Upper lobe of left lung (tissue), 6 donors: ENCODE data around the gene ZFPL1. TPM values are rescaled to one million over a fixed set of nuclear protein-coding genes. Genes with fewer than 3 reads are reported as not detected.

Experiments
- ATAC-seq, 2 donors: fragments of 200-7000 bp; cut with Tn5 transposase; one replicate each; pipeline ENCODE4 v1.9.1; 2022; ENCODE audit warnings: mild to moderate bottlenecking in 2 of 2, moderate library complexity in 2 of 2; ENCODE audit not compliant: low FRiP score in 2 of 2
- DNase-seq, 2 donors: peaks; one replicate each; pipeline ENCODE4 v3.0.0-alpha.2; 2019 to 2020
- H3K27ac ChIP-seq, 4 donors: fragments of 200-600 bp; sonication (generic); one replicate each; pipeline ENCODE4 v1.5.1; 2016 to 2019
- H3K27me3 ChIP-seq, 4 donors: fragments of 200-600 bp; sonication (generic); one replicate each; pipeline ENCODE4 v1.5.1; 2017 to 2019
- H3K36me3 ChIP-seq, 4 donors: fragments of 200-600 bp; sonication (generic); one replicate each; pipeline ENCODE4 v1.5.1; 2016 to 2019
- H3K4me1 ChIP-seq, 4 donors: fragments of 200-600 bp; sonication (generic); one replicate each; pipeline ENCODE4 v1.5.1; 2018 to 2019
- H3K4me3 ChIP-seq, 4 donors: fragments of 200-600 bp; sonication (generic); one replicate each; pipeline ENCODE4 v1.5.1; 2017 to 2019; ENCODE audit warnings: mild to moderate bottlenecking in 2 of 4, moderate library complexity in 1 of 4
- H3K9me3 ChIP-seq, 4 donors: fragments of 200-600 bp; sonication (generic); one replicate each; pipeline ENCODE4 v1.5.1; 2018 to 2019
- CTCF ChIP-seq, 6 experiments: fragments of 450-650 bp in 4 of 6; fragments of 200-600 bp in 2 of 6; sonication (generic) in 2 of 6; IDR thresholded peaks; one replicate each; pipeline ENCODE4 v1.5.1; 2016 to 2019; ENCODE audit warnings: antibody characterized with exemption in 6 of 6
- EP300 ChIP-seq, 4 donors: sonication (generic); formaldehyde crosslinking; IDR thresholded peaks; one replicate each; pipeline ENCODE4 v1.5.1; 2017; ENCODE audit warnings: antibody characterized with exemption in 4 of 4, control low read depth in 2 of 4
- POLR2A ChIP-seq, 4 donors: fragments of 450-650 bp; IDR thresholded peaks; one replicate each; pipeline ENCODE4 v1.5.1; 2016 to 2017; ENCODE audit warnings: antibody characterized with exemption in 4 of 4, mild to moderate bottlenecking in 2 of 4
- POLR2AphosphoS5 ChIP-seq, 2 donors: sonication (generic); formaldehyde crosslinking; IDR thresholded peaks; one replicate each; pipeline ENCODE4 v1.5.1; 2017; ENCODE audit warnings: antibody characterized with exemption in 2 of 2
- WGBS, 2 donors: methylation state at CpG; one replicate each; pipeline ENCODE4 v1.1.5; 2017 to 2018; 5-methylcytosine and 5-hydroxymethylcytosine counted together
- total RNA-seq, 6 donors: library from RNA; depleted of rRNA in 4 of 6; stranded (reverse); fragments of >200 nt in 4 of 6; gene quantifications; one replicate each; pipeline versions ENCODE4 v1.1.0 to v1.2.1, GENCODE V29; 2016 to 2021
- donor health status: DM: no; HTN: no; CAD: no; lungs with moderate emphysema.
- donor health status: DM: no; HTN: yes; CAD: no; lungs with severe emphysema.

Gene ZFPL1
- total RNA-seq, 6 donors from 2014 or later = 21.4 to 39.8 (median 34.6) TPM

DNA sequence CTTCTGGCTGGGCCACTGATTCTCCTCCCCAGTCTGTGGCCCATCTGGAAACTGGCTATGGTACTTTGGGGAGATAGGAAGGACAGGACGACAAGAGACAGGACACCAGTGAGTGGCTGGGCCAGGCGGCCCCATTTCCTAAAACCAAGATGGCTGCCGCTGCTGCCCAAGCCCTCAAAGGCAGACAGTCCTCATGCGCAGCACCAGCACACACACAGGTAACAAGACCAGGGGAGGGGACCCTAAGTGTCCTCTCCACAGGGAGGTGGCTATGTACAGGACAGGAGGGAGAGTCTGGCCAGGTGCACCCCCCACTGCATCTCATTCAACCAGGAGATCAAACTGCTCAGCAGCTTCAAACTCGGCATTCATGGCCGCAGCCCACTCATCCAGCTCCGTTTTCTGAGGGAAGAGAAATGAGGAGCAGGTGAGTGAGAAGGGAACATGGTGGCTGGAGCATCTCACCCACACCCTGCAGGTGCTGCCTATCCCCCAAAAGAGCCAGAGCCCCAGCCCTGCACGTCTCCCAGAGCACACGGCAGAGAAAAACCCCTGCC is 5.2 kb upstream of the ZFPL1 start:
- whole genome bisulfite sequencing, 2 donors = 95% methylated on average over 9 of the region's 9 CpGs
- no peaks in the 10 kb centered on the region for H3K27me3 ChIP-seq
- H3K4me3 ChIP-seq = no peak overlapping the region
- H3K36me3 ChIP-seq = no peaks in the 10 kb centered on the region
- no peaks in the 10 kb centered on the region for H3K9me3 ChIP-seq
- H3K27ac ChIP-seq = no peak overlapping the region
- no peak for TF ChIP-seq EP300 (IDR thresholded peaks at IDR 0.05)
- DNase-seq (no peak), ATAC-seq (no peak)
- peaks cover 4 to 9% (median 7%) of the 10 kb centered on the region in 4 donors for H3K4me1 ChIP-seq

GRCh38 chr11:65083134-65083833 is 738 bp upstream of the ZFPL1 start:
- TF ChIP-seq EP300 (IDR thresholded peaks at IDR 0.05) (no peak), POLR2AphosphoS5 (IDR thresholded peaks at IDR 0.05) (no peak), POLR2A (IDR thresholded peaks at IDR 0.05) (no peak), CTCF (IDR thresholded peaks at IDR 0.05) (no peak)
- no peak for DNase-seq
- no peaks in the 10 kb centered on the region for H3K9me3 ChIP-seq
- ATAC-seq = no peak
- H3K27ac ChIP-seq = peak overlapping the region; percentile 89 to 98 (median 96)
- H3K4me3 ChIP-seq = peak overlapping the region; percentile 37 to 88 (median 82)
- H3K4me1 ChIP-seq = peaks cover 15 to 24% (median 19%) of the 10 kb centered on the region in 4 donors
- 7% methylated on average over 12 to 13 of the region's 13 CpGs for WGBS, 2 donors
- H3K36me3 ChIP-seq = peaks cover 8 to 34% (median 21%) of the 10 kb centered on the region in 4 donors
- H3K27me3 ChIP-seq = no peaks in the 10 kb centered on the region

GRCh38 chr11:65084598-65085375 is 765 bp downstream of the ZFPL1 start:
- 48% methylated on average over 20 to 23 of the region's 23 CpGs for WGBS, 2 donors
- H3K4me1 ChIP-seq = peaks cover 15 to 24% (median 19%) of the 10 kb centered on the region in 4 donors
- H3K27ac ChIP-seq = peak overlapping the region; percentile 89 to 98 (median 96)
- no peaks in the 10 kb centered on the region for H3K27me3 ChIP-seq
- no peaks in the 10 kb centered on the region for H3K9me3 ChIP-seq
- no peak for DNase-seq
- no peak for ATAC-seq
- H3K36me3 ChIP-seq = peaks cover 8 to 46% (median 31%) of the 10 kb centered on the region in 4 donors
- TF ChIP-seq POLR2AphosphoS5 (IDR thresholded peaks at IDR 0.05) (no peak), CTCF (IDR thresholded peaks at IDR 0.05) (no peak), POLR2A (IDR thresholded peaks at IDR 0.05) (no peak), EP300 (IDR thresholded peaks at IDR 0.05) (no peak)
- peak overlapping the region; percentile 59 to 88 (median 82) for H3K4me3 ChIP-seq

- TF ChIP-seq POLR2AphosphoS5 (IDR thresholded peaks at IDR 0.05) = no peak
- 91 to 93% methylated on average over 4 of the region's 4 CpGs for WGBS, 2 donors
- Histone ChIP-seq H3K36me3 (peaks cover 8 to 46% (median 32%) of the 10 kb centered on the region in 4 donors), H3K27ac (no peak overlapping the region), H3K4me3 (no peak overlapping the region), H3K27me3 (no peaks in the 10 kb centered on the region), H3K9me3 (no peaks in the 10 kb centered on the region), H3K4me1 (peaks cover 15 to 24% (median 19%) of the 10 kb centered on the region in 4 donors)
- ATAC-seq = no peak
- no peak for DNase-seq
These were observed 1.4 kb downstream of the ZFPL1 start for GRCh38 chr11:65085446-65085845.

DNA sequence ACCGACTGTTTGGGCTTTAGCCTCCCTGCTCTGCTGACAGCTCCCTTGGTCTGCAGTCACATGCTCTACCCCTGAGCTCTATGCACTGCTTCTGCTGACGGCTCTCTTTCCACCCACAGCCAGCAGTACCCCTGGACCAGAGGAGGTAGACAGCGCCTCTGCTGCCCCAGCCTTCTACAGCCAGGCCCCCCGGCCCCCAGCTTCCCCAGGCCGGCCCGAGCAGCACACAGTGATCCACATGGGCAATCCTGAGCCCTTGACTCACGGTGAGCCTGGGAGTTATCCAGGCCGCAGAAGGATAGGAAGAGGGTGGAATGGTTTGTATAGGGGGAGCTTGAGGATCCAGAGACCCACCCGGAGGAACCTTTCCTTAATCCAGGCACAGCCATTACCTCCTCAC is 2.8 kb downstream of the ZFPL1 start:
- Histone ChIP-seq H3K27ac (no peak overlapping the region), H3K4me3 (no peak overlapping the region), H3K27me3 (no peaks in the 10 kb centered on the region), H3K36me3 (peaks cover 8 to 46% (median 33%) of the 10 kb centered on the region in 4 donors), H3K9me3 (no peaks in the 10 kb centered on the region), H3K4me1 (peaks cover 15 to 24% (median 19%) of the 10 kb centered on the region in 4 donors)
- TF ChIP-seq POLR2AphosphoS5 (IDR thresholded peaks at IDR 0.05) (no peak), EP300 (IDR thresholded peaks at IDR 0.05) (no peak), CTCF (IDR thresholded peaks at IDR 0.05) (no peak)
- DNase-seq = peak in 1 of 2 donors; percentile 62
- no peak for ATAC-seq
- 90 to 97% methylated on average over 8 to 9 of the region's 9 CpGs for WGBS, 2 donors
